H54 (cell line): Measurements from ENCODE around the gene PAK2.
"Not testable (repeated sequence)": the region's sequence is repeated elsewhere in the genome, so short reads cannot be mapped to it uniquely, and the experiment has no call there.

ENCODE experiments used
- DNase-seq: peaks from one replicate; pipeline ENCODE4 v3.0.0; 2011; ENCODE audit warnings: low spot score, mixed read lengths; ENCODE audit not compliant: insufficient read length
- FAIRE-seq: peaks from 3 replicates; lab custom pipeline; 2011; peaks lifted over from hg19 to GRCh38; lab: Jason Lieb, UNC
- POLR2A ChIP-seq: IDR thresholded peaks from 2 replicates; pipeline ENCODE4 v1.6.1; 2011; ENCODE audit warnings: low read depth, mild to moderate bottlenecking, low read length

Gene PAK2

DNA sequence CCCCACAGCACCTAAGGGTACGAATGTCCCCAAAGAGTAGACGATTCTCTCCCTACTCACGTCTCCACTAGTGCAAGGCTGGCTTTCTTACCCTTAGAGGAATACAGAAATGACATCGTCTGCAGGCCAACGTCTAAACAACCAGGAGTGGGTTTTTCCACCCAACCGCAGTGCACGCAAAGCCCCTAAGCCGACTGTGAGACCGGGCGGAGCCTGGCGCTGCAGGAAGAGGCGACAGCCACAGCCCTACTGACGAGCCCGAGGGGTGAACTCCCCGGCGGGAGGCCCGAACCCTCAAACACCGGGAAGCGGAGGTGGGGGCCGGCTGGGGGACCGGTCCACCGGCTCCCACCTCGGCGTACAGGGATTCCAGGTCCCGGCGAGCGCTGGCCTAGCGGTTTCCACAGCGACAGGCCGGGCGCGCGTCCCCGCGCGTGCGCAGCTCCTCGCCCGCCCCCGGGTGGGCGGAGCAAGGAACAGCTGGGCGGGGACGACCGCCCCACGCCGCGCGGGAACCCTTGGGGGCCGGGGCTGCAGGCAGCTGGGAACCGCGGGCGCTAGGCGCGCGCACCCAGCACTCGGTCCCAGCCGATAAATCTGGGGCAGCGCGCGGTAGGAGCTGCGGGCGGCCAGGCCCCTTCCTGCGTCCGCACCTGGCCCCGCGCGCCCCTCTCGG is 27.7 kb upstream of the PAK2 start, which contains the start of the genes CEP19 and PIGX:
TSS of gene CEP19 (minus strand) at position 413 of the 676 bp plus-strand sequence. CDS start 3,593 bp downstream, outside the sequence.
TSS of gene PIGX (plus strand) at position 540 of the 676 bp plus-strand sequence.
- TF ChIP-seq POLR2A = peak; percentile 77
- DNase-seq (peak; percentile 95), FAIRE-seq (peak; percentile 81)

DNA sequence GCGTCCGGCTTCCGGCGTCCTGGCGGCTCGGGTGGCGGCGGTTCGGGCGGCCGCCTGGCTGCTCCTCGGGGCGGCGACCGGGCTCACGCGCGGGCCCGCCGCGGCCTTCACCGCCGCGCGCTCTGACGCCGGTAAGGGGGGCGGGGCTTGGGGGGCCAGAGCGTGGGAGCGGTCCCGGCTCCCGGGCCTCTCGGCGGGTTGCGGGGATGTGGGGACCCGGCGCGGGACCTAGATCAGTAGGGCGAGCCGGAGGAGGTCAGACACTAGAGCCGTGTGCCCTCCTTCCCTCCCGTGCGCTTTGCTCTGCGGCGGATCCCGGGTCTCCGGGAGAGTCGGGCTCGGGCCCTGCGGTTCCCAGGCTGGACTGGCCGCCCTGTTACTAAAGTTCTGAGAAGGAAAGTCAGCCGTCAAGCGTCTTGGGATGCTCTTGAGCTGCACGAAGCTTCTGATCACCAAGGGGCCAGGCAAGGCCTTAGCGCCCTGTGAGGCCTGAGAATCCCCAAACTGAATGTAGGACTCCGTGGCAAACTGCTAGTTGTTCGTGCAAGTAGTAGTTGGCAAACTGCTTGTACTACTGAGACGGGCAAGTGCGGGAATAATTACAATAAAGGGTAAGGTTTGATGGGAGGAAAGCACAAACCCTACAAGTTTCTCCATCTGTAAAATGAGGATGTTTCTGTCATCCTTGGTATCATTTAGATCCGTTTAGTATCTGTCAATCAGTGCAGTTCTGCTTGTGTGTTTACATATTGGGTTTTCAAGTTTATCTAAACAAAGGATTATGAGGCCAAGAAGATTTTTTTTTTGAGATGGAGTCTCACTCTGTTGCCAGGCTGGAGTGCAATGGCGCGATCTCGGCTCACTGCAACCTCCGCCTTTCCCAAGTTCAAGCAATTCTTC is 26.9 kb upstream of the PAK2 start:
- DNase-seq (peak; percentile 41), FAIRE-seq (peak; percentile 53)
- TF ChIP-seq POLR2A = no peak; the same call in 1 of the 2 replicates

DNA sequence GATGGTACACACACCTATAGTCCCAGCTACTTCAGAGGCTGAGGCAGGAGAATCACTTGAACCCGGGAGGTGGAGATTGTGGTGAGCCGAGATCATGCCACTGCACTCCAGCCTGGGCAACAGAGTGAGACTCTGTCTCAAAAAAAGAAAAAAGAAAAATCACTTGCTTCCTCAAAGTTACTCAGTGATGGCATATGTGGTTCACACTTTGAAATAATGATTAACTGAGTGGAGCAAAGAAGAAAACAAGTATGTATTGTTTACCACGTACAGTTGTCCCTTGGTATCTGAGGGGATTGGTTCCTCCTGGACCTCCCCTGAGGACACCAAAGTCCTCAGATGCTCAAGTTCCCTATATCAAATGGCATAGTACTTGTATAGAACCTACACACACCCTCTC is 22.5 kb upstream of the PAK2 start:
- not testable (repeated sequence) for FAIRE-seq, DNase-seq

DNA sequence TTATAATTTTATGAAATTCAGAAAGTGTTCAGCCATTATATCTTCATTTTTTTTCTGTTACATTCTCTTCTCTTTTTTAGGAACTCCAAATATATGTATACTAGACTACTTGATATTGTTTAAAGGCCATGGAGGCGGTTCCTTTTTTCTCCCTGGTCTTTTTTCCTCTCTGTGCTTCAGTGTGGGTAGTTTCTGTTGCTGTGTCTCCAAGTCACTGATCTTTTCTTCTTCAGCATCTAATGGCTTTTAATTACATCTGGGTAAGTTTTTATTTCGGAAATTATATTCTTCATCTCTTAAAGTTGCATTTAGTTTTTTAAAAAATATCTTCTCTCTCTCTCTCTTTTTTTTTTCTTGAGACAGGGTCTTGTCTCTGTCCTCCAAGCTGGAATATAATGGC is 18.6 kb upstream of the PAK2 start:
- FAIRE-seq = no peak
- TF ChIP-seq POLR2A = no peak
- DNase-seq = no peak

DNA sequence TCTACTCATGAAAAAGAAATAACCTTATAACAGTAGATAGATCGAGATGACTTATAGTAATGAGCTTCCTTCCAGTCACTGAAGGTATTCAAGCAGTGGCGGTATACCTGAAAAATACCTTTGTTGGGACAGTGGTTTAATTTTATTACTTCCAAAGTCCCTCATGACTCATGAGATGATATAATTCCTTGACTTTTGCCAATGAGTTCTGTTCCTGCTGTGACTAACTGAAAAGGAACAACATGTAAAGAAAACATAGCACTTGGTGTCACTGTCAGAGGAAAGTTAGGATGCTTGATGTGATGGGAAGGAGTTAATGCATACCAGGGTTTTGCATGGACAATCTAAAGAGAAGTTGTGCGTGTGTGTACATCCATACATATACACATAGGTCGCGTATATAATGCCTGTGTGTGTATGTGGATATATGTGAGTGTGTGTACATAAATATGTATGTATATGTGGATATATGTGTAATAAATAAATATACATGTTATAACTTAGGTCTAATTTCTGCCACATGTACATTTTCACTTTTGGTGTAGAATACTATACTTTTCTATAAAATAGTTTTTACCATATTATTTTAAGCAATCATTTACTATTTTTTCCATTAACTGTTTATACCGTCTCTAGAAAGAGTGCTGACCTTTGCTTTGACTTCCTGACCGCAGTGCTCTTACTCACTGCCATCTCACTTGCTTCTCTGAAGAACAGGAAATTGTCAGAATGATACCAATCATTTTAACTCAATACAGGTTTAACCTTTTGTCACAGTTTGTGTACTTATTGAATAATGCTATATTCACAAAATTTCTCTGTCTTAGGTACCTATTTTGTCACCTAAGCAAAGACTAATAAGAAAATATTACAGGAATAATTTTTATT is 12.6 kb upstream of the PAK2 start:
- FAIRE-seq = peak; percentile 100
- DNase-seq = peak; percentile 49

DNA sequence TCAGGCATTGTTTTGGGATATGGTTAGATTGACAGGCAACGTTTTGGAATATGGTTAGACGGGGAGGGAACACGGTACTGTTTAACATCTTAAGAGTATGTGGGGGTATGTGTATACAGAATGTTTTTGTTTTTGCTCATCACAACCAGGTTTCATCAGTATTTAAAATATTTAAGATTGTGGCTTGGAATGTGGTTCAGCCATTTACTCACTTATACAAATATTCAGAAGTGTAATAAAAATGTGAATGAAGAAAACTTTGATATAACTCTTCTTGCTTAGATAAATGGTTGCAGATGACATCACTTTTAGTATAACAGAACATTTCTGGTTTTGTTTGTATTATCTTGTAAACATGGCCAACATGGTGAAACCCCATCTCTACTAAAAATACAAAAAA is 3.9 kb upstream of the PAK2 start:
- no peak for TF ChIP-seq POLR2A
- DNase-seq = no peak
- FAIRE-seq = no peak

More for the DNA sequence above, 12.6 kb upstream of the PAK2 start:
- TF ChIP-seq POLR2A = no peak

DNA sequence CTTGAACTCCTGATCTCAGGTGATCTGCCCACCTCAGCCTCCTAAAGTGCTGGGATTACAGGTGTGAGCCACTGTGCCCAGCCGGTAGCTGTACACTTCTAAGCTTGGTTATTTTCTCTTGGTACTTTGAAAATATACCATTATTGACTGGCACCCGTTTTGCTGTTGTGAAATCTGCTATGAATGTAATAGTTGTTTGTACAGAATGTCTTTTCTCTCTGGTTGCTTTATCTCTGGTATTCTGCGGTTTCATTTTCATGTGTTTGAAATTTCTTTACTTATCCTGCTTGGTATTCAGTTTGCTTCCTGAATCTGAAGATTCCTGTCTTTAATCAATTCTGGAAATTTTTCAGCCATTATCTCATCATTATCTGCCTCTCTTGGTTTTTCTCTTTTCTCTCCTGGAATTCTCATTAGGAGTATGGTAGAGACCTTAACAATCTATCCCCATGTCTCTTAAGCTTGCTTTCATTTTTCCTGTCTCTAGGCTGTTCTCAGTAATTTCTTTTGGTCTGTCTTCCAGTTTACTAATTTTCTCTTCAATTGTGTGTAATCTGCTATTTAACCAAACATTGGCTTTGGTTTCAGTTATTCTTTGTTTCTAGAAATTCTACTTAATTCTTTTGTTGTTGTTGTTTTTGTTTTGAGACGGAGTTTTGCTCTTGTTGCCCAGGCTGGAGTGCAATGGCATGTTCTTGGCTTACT is 2.8 kb upstream of the PAK2 start:
- DNase-seq = no peak
- FAIRE-seq = peak; percentile 50
- TF ChIP-seq POLR2A = no peak

DNA sequence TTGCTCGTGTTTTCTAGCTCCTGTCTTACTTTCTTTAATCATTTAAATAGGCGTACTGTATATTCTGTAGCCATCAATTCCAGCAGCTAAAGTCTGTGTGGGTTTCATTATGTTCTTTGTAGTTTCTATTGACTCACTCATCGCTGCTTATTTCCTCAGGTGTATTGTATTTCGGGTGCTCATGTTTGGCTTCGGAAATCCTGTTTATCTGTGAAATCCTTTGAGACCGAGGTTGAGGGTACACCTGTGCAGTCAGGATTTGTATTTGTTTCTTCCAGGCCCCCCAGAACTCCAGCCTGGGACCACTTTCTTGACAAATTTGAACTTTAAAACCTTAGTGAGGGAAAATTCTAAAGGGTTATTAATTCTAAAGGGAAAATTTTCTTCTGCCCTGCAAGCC is 2.0 kb upstream of the PAK2 start:
- peak; percentile 30 for FAIRE-seq
- no peak for TF ChIP-seq POLR2A
- DNase-seq = no peak

DNA sequence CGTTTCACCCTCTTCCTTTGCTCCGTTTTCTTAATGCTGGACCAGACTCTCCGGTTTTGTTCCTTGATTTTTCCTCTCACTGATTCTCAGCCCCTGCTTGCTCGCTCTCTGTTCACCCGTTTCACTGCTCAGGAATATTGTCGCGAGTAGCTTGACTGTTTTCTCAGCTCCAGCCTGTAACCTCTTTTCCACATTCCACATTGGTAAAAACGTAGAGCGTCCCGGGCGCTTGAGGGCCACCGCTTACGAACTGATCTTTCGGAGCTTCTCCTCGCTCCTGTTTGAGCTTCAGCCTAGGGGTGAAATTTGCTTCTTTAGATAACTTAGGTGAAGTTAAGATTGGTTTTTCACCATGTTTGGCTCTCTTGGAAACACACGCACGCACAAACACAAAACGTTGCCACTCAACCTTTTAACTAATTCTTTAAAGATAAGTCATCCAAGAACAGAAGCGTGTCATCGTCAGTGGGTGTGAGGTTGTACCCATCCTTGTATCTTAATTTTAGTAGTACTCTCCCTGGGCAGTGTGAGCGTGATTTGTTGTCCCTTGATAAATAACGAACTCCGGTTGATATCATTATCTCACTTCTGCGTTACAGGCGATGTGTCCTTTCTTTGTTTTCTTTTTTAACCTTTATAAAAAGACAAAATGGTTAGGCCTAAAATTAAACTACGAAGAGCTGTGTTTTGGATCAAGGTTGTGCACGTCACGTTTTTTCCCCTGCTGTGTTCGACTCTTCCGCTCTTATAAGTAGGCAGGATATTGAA is 1.0 kb downstream of the PAK2 start:
- DNase-seq (no peak), FAIRE-seq (peak; percentile 97)
- no peak for TF ChIP-seq POLR2A

DNA sequence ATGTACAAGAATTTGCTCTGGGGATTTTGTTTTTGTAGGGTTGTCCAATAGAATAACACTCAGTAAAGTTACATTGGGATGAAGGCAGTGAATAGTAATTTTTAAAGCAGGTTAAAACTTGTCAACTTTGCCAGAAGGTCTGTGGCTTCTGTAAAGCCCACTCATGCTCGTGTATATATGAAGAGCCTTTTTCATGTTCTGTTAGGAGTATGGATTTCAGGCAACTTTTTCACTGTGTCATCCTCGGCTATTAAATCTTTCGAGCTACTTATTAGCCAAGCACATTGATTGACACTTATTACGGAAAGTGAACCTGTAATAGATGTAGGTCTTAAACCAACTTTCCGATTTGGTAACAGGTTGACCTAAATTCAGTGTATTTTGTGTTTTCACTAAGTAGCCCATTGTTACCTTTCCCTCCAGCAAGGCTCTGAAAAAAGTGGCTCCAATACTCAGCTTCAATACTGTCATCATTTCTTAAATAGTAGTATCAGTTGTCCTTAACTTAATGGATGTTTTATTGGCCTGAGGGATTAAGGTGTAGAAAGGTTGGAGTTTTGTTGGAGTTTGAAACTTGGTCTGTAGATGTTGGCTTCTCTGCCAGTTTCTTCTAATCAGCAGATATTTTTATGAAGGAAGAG is 1.7 kb downstream of the PAK2 start:
- DNase-seq (no peak), FAIRE-seq (no peak)
- no peak for TF ChIP-seq POLR2A

DNA sequence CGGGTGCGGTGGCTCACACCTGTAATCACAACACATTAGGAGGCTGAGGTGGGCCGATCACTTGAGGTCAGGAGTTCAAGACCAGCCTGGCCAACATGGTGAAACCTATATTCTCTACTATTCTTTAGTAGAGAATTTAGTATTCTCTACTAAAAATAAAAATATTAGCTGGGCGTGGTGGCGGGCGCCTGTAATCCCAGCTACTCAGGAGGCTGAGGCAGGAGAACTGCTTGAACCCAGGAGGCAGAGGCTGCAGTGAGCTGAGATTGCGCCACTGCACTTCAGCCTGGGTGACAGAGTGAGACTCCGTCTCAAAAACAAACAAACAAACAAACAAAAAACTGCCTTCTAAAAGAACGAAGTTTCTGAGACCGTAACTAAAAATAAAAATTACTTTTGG is 3.9 kb downstream of the PAK2 start:
- not testable (repeated sequence) for DNase-seq, FAIRE-seq

DNA sequence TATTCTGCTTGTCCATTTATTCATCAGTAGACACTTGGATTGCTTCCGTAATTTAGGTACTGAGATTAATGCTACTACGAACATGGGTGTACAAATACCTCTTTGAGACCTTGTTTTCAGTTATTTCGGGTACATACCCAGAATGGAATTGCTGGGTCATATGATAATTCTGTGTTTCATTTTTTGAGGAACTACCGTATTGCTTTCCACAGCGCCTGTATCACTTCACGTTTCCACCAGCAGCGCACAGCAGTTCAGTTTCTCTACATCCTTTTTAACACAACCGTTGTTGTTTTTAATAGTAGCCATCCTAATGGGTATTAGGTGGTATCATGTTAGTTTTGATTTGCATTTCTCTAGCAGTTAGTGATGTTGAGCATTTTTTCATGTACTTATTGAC is 9.5 kb downstream of the PAK2 start:
- FAIRE-seq (peak; percentile 77), DNase-seq (no peak)
- no peak for TF ChIP-seq POLR2A
